HG03439 (cell line): ENCODE measurements around the gene RARS1.

ENCODE experiments used
- ATAC-seq: cut with Tn5 transposase; IDR thresholded peaks from one replicate; pipeline ENCODE4 v1.9.1; 2021; ENCODE audit warnings: mild to moderate bottlenecking, moderate library complexity; ENCODE audit not compliant: unreplicated experiment

Gene RARS1

GRCh38 chr5:168553377-168554130 is 67.3 kb downstream of the RARS1 start:
- ATAC-seq: no peak

- ATAC-seq: no peak
Measured at GRCh38 chr5:168557389-168557788, 71.1 kb downstream of the RARS1 start.

GRCh38 chr5:168562279-168562678 is 76.0 kb downstream of the RARS1 start:
- ATAC-seq: no peak

GRCh38 chr5:168563959-168564358 is 77.7 kb downstream of the RARS1 start:
- ATAC-seq: no peak

- ATAC-seq: no peak
Measured at GRCh38 chr5:168568738-168569137, 82.5 kb downstream of the RARS1 start.
